CD4-positive, alpha-beta T cell (primary cell): ENCODE data around the gene IPMK. TPM values are rescaled to one million over a fixed set of nuclear protein-coding genes. Genes with fewer than 3 reads are reported as not detected.

ENCODE experiments used
- ATAC-seq: fragments of 200-7000 bp; cut with Tn5 transposase; one replicate; pipeline ENCODE4 v1.10.0; 2022; ENCODE audit warnings: mild to moderate bottlenecking; ENCODE audit not compliant: poor library complexity
- CTCF ChIA-PET: fragments of 350-600 bp; sonication (Branson Sonifier 250); formaldehyde crosslinking; loops from one replicate; lab custom pipeline; 2021; ENCODE audit warnings: antibody characterized with exemption, inconsistent platforms; lab: Charles Lee
- POLR2A ChIA-PET: fragments of 350-600 bp; sonication (Branson Sonifier 250); formaldehyde crosslinking; loops from one replicate; lab custom pipeline; 2021; ENCODE audit warnings: antibody characterized with exemption, inconsistent platforms; lab: Charles Lee
- DNase-seq, 14 experiments: peaks; one replicate each; pipeline ENCODE4 v3.0.0-alpha.2; 2013 to 2020; ENCODE audit warnings: mixed read lengths in 2 of 14
- H3K27ac ChIP-seq, 2 donors: one replicate each; pipeline versions ENCODE4 v1.5.1 to v1.7.0; 2013; ENCODE audit warnings: low read length in 2 of 2, low read depth in 1 of 2, mild to moderate bottlenecking in 1 of 2
- H3K27me3 ChIP-seq, 2 experiments: 1 replicate in 1 of 2; 2 replicates in 1 of 2; pipeline versions ENCODE4 v1.6.1 to v1.7.0; 2013; ENCODE audit warnings: low read length in 2 of 2, control low read depth in 1 of 2, mild to moderate bottlenecking in 1 of 2, moderate library complexity in 1 of 2; ENCODE audit not compliant: insufficient read depth in 2 of 2, control insufficient read depth in 1 of 2
- H3K36me3 ChIP-seq: one replicate; pipeline ENCODE4 v1.6.1; 2013; ENCODE audit warnings: low read length, control low read depth; ENCODE audit not compliant: insufficient read depth
- H3K4me1 ChIP-seq: one replicate; pipeline ENCODE4 v1.6.1; 2013; ENCODE audit warnings: low read length, control low read depth; ENCODE audit not compliant: insufficient read depth
- H3K4me3 ChIP-seq: one replicate; pipeline ENCODE4 v1.5.1; 2013; ENCODE audit warnings: mild to moderate bottlenecking, low read length, moderate library complexity
- H3K9me3 ChIP-seq, 2 experiments: 1 replicate in 1 of 2; 2 replicates in 1 of 2; pipeline versions ENCODE4 v1.6.1 to v1.7.0; 2013; ENCODE audit warnings: low read length in 2 of 2, mild to moderate bottlenecking in 2 of 2, control low read depth in 1 of 2, moderate library complexity in 1 of 2; ENCODE audit not compliant: control insufficient read depth in 1 of 2, insufficient read depth in 1 of 2
- H3K27ac Mint-ChIP-seq: one replicate; pipeline ENCODE4 v1.8.0; 2020; ENCODE audit warnings: mixed read lengths
- H3K27me3 Mint-ChIP-seq: one replicate; pipeline ENCODE4 v1.8.0; 2021; ENCODE audit warnings: mixed read lengths
- H3K36me3 Mint-ChIP-seq: one replicate; pipeline ENCODE4 v1.8.0; 2021; ENCODE audit warnings: low read depth, mixed read lengths
- H3K4me1 Mint-ChIP-seq: one replicate; pipeline ENCODE4 v1.8.0; 2021; ENCODE audit warnings: low read depth, mixed read lengths
- H3K4me3 Mint-ChIP-seq: one replicate; pipeline ENCODE4 v1.8.0; 2020; ENCODE audit warnings: mild to moderate bottlenecking, mixed read lengths
- H3K9me3 Mint-ChIP-seq: one replicate; pipeline ENCODE4 v1.8.0; 2020; ENCODE audit warnings: mixed read lengths
- intact Hi-C, 2 experiments: fragments of 100-400 bp; cut with DNase I in 1 of 2; cut with micrococcal nuclease in 1 of 2; formaldehyde crosslinking; loops; one replicate each; pipeline versions ENCODE4 v1.15.1 to v1.9.0; 2023 to 2025; cut with DNase I, micrococcal nuclease
- total RNA-seq, 174 experiments: library from RNA in 2 of 174; stranded (reverse) in 2 of 174; gene quantifications; one replicate each; pipeline ENCODE4 v1.2.3 and lab custom pipeline; 2021 to 2026
- TF ChIP-seq, protein P1 (sequence below): fragments of 200-600 bp; IDR thresholded peaks from one replicate; pipeline ENCODE4 v1.8.0; 2022; ENCODE audit warnings: antibody characterized with exemption, mild to moderate bottlenecking

Gene IPMK
- total RNA-seq, 2 experiments from 2014 or later, result 1.4 to 1.5 TPM

DNA sequence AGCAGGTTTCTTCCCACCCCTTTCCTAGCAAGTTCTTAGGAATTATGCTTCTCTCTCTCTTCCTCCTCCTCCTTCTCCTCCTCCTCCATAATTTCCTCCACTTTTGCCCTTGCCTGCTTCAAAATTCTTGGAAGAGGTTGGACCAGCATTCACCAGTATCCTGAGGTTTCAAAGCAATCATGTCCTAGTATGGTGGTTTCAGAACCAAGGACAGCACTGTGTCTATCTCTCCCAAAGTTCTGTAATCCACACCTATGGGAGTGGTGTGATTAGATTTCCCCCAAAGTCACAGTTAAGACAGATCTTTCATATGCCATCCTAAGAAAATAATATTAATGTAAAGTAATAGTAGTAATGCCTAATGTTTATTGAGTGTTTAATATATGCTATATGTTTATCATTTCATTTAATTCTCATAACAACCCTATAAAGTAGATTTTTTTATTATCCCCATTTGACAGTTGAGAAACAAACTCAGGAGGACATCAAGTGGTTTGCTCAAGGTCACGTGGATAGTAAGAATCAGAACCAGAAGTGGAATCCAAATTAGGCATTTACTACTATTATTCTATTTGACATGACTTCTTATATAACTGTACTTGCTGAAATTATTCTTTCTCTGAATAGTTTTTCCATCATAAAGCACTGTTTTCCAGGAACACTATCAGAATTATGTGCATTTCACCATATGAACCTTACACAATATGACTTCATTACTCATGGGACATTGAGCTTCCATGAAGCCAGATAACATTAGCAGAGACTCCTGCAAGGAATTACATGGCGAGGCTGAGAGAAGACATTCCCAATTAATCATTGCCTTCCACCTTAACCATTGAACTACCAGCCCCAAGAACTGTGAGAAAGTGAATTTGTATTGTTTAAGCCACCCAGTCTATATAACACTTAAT lies 91.4 kb downstream of the IPMK start:
- Mint-ChIP-seq H3K36me3 (no peaks in the 10 kb centered on the region), H3K27me3 (peaks cover 14% of the 10 kb centered on the region), H3K4me3 (no peak overlapping the region), H3K9me3 (no peaks in the 10 kb centered on the region), H3K27ac (no peak overlapping the region), H3K4me1 (no peaks in the 10 kb centered on the region)
- Histone ChIP-seq H3K4me3 (no peak overlapping the region), H3K4me1 (no peaks in the 10 kb centered on the region), H3K36me3 (no peaks in the 10 kb centered on the region), H3K27me3 (no peaks in the 10 kb centered on the region), H3K9me3 (no peaks in the 10 kb centered on the region), H3K27ac (no peak overlapping the region)
- intact Hi-C loops, result loop anchor here in 1 of 2 experiments (5.0 kb wide), 1 partner anchor 211 kb away; the partner anchor contains the start of gene TFAM
- ChIA-PET POLR2A (no interaction called here), CTCF (interaction anchor here (2.9 kb wide), 1 partner anchor 115 kb away, joined by 29 read pairs; no protein-coding TSS in a partner anchor)
- no peak for DNase-seq
- ATAC-seq, result no peak
- TF ChIP-seq, protein P1, sequence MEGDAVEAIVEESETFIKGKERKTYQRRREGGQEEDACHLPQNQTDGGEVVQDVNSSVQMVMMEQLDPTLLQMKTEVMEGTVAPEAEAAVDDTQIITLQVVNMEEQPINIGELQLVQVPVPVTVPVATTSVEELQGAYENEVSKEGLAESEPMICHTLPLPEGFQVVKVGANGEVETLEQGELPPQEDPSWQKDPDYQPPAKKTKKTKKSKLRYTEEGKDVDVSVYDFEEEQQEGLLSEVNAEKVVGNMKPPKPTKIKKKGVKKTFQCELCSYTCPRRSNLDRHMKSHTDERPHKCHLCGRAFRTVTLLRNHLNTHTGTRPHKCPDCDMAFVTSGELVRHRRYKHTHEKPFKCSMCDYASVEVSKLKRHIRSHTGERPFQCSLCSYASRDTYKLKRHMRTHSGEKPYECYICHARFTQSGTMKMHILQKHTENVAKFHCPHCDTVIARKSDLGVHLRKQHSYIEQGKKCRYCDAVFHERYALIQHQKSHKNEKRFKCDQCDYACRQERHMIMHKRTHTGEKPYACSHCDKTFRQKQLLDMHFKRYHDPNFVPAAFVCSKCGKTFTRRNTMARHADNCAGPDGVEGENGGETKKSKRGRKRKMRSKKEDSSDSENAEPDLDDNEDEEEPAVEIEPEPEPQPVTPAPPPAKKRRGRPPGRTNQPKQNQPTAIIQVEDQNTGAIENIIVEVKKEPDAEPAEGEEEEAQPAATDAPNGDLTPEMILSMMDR, result no peak

DNA sequence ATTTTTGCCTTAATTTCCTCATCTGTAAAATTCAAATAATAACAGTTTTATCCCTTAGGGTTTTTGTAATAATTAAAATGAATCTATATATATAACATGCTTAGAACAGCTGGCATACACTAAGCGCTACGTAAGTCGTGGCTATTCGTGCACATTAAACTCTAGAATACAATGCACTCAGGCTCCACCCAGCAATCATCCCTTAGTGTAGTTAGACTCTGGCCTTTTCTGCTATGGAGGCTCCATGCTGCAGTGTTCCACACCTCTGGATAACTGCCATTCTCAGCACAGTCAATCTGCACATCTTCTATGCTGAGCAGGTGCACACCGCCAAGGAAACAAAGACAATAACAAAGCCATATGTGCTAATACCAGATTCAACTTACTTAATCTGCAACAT lies 92.9 kb downstream of the IPMK start:
- DNase-seq, result no peak
- Mint-ChIP-seq H3K27ac (no peak overlapping the region), H3K4me1 (no peaks in the 10 kb centered on the region), H3K27me3 (peaks cover 10% of the 10 kb centered on the region), H3K9me3 (no peaks in the 10 kb centered on the region), H3K4me3 (no peak overlapping the region), H3K36me3 (no peaks in the 10 kb centered on the region)
- Histone ChIP-seq H3K27me3 (no peaks in the 10 kb centered on the region), H3K4me3 (no peak overlapping the region), H3K9me3 (no peaks in the 10 kb centered on the region), H3K4me1 (no peaks in the 10 kb centered on the region), H3K27ac (no peak overlapping the region), H3K36me3 (no peaks in the 10 kb centered on the region)
- intact Hi-C loops, result loop anchor here in 1 of 2 experiments (5.0 kb wide), 1 partner anchor 212 kb away; the partner anchor contains the start of gene TFAM
- TF ChIP-seq, protein P1, result no peak
- ATAC-seq, result no peak
- CTCF ChIA-PET, result no interaction called here
- POLR2A ChIA-PET, result no interaction called here

DNA sequence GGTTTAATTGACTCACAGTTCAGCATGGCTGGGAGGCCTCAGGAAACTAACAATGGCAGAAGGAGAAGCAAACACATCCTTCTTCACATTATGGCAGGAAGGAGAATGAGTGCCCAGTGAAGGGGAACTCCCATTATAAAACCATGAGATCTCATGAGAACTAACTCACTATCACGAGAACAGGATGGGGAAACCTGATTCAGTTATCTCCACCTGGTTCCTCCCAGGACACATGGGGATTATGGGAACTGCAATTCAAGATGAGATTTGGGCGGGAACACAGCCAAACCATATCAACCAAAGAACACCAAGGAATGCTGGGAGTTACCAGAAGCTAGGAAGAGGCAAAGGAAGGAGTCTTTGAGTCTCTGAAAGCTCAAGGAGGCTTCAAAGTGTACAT lies 94.3 kb downstream of the IPMK start:
- H3K9me3 Mint-ChIP-seq, result no peaks in the 10 kb centered on the region
- no peaks in the 10 kb centered on the region for H3K4me1 ChIP-seq
- H3K4me3 ChIP-seq, result no peak overlapping the region
- peaks cover 10% of the 10 kb centered on the region for H3K27me3 Mint-ChIP-seq
- no peaks in the 10 kb centered on the region for H3K9me3 ChIP-seq
- CTCF ChIA-PET, result no interaction called here
- no peaks in the 10 kb centered on the region for H3K36me3 Mint-ChIP-seq
- no peak overlapping the region for H3K27ac Mint-ChIP-seq
- intact Hi-C loops, result no loop called here
- POLR2A ChIA-PET, result interaction anchor here (1.8 kb wide), 1 partner anchor 96 kb away, joined by 7 read pairs; the partner anchor contains the start of gene CISD1
- no peak for DNase-seq
- ATAC-seq, result no peak
- H3K4me1 Mint-ChIP-seq, result no peaks in the 10 kb centered on the region
- H3K4me3 Mint-ChIP-seq, result no peak overlapping the region
- TF ChIP-seq, protein P1, result no peak
- no peaks in the 10 kb centered on the region for H3K27me3 ChIP-seq
- no peaks in the 10 kb centered on the region for H3K36me3 ChIP-seq
- H3K27ac ChIP-seq, result no peak overlapping the region
